GM12875 (cell line): Measurements from ENCODE around the gene GPR137B.
"Not testable (repeated sequence)": the region's sequence is repeated elsewhere in the genome, so short reads cannot be mapped to it uniquely, and the experiment has no call there.

Experiments used
- H3K4me3 ChIP-seq: one replicate; pipeline ENCODE4 v1.5.1; 2011; ENCODE audit warnings: low read depth, low read length, control low read depth
- CTCF ChIP-seq: IDR thresholded peaks from 2 replicates; pipeline ENCODE4 v1.5.1; 2011; ENCODE audit warnings: low read depth, mild to moderate bottlenecking, control low read depth, inconsistent platforms, low read length, moderate library complexity, borderline replicate concordance; ENCODE audit not compliant: insufficient read depth

GPR137B gene

GRCh38 chr1:236185687-236186086, 43.3 kb downstream of the GPR137B start:
- no peak for TF ChIP-seq CTCF
- H3K4me3 ChIP-seq, result no peak overlapping the region

GRCh38 chr1:236186471-236186870, 44.1 kb downstream of the GPR137B start:
- H3K4me3 ChIP-seq, result not testable (repeated sequence)

- not testable (repeated sequence) for H3K4me3 ChIP-seq
Measured at GRCh38 chr1:236188084-236188483, 45.7 kb downstream of the GPR137B start.

- H3K4me3 ChIP-seq, result no peak overlapping the region
- no peak for TF ChIP-seq CTCF
Measured at GRCh38 chr1:236193184-236193583, 50.8 kb downstream of the GPR137B start.

- no peak for TF ChIP-seq CTCF
- no peak overlapping the region for H3K4me3 ChIP-seq
Measured at GRCh38 chr1:236200925-236201324, 58.6 kb downstream of the GPR137B start.

- H3K4me3 ChIP-seq, result no peak overlapping the region
- TF ChIP-seq CTCF, result no peak
Measured at GRCh38 chr1:236201786-236202185, 59.4 kb downstream of the GPR137B start.

GRCh38 chr1:236204039-236204438, 61.7 kb downstream of the GPR137B start:
- no peak for TF ChIP-seq CTCF
- H3K4me3 ChIP-seq, result no peak overlapping the region

GRCh38 chr1:236204656-236205055, 62.3 kb downstream of the GPR137B start:
- H3K4me3 ChIP-seq, result no peak overlapping the region
- TF ChIP-seq CTCF, result no peak
